Measurements from ENCODE around the gene TM6SF1. TPM values are rescaled to one million over a fixed set of nuclear protein-coding genes. Genes with fewer than 3 reads are reported as not detected.
A peak's percentile ranks its signal among the peaks of the same experiment; 100 is the strongest.

TM6SF1 gene
- total and polyA plus RNA-seq, 2 donors (not counting 1 experiment from before 2014, with no cell fraction given) = 3.6 to 3.9 TPM

DNA sequence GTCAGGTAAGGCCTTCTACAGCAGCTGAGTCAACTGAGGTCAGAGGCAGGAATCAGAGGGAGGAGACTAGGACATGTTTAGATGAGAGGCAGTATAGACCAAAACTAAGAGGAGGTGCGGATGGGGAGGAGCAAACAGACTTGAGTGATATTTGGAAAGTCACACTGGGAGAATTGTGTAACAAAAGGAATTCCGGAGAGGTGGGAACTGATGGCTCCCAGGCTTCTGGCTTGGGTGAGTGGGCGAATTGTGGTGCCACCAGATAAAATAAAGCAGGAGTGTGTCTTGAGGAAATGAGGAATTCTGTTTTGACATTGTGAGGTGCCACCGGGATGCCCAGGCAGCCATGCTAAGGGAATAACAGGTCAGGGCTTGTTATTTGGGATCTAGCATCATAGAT lies 3.3 kb upstream of the TM6SF1 start:
- H4K20me1 ChIP-seq (ENCODE audit: control insufficient read depth, extremely low read depth, insufficient read depth, low read length) = no peaks in the 10 kb centered on the region
- H3K4me2 ChIP-seq (ENCODE audit: extremely low read depth, insufficient read depth, low read length) = no peak overlapping the region
- DNase-seq (ENCODE audit: low read depth in 2 of 2) = no peak
- no peaks in the 10 kb centered on the region for H3K36me3 ChIP-seq (ENCODE audit: control insufficient read depth, insufficient read depth, low read length)
- no peaks in the 10 kb centered on the region for H3K9me3 ChIP-seq (ENCODE audit: control insufficient read depth, insufficient read depth, low read depth, low read length)
- TF ChIP-seq EZH2 (IDR thresholded peaks at IDR 0.05; ENCODE audit: low read length, missing control alignments) = no peak
- TF ChIP-seq, protein P1, sequence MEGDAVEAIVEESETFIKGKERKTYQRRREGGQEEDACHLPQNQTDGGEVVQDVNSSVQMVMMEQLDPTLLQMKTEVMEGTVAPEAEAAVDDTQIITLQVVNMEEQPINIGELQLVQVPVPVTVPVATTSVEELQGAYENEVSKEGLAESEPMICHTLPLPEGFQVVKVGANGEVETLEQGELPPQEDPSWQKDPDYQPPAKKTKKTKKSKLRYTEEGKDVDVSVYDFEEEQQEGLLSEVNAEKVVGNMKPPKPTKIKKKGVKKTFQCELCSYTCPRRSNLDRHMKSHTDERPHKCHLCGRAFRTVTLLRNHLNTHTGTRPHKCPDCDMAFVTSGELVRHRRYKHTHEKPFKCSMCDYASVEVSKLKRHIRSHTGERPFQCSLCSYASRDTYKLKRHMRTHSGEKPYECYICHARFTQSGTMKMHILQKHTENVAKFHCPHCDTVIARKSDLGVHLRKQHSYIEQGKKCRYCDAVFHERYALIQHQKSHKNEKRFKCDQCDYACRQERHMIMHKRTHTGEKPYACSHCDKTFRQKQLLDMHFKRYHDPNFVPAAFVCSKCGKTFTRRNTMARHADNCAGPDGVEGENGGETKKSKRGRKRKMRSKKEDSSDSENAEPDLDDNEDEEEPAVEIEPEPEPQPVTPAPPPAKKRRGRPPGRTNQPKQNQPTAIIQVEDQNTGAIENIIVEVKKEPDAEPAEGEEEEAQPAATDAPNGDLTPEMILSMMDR (conservative IDR thresholded peaks at IDR 0.05 in 1 of 2, IDR thresholded peaks at IDR 0.05 in 1 of 2; ENCODE audit: low read depth in 1 of 2, low read length in 2 of 2) = no peak
- no peaks in the 10 kb centered on the region for H3K79me2 ChIP-seq (ENCODE audit: control insufficient read depth, insufficient read depth, low read length)
- H3K4me1 ChIP-seq (ENCODE audit: control insufficient read depth, extremely low read depth, insufficient read depth, low read length) = no peaks in the 10 kb centered on the region
- peaks cover 16% of the 10 kb centered on the region for H3K27me3 ChIP-seq (ENCODE audit: control insufficient read depth, insufficient read depth, low read length)
- no peak overlapping the region for H3K9ac ChIP-seq (ENCODE audit: insufficient read depth, low read length)
- H2AFZ ChIP-seq (ENCODE audit: low read length) = no peak overlapping the region
- H3K27ac ChIP-seq (ENCODE audit: insufficient read depth, low read length) = no peak overlapping the region
- H3K4me3 ChIP-seq (replicated peaks in 1 of 4; ENCODE audit: control extremely low read depth in 1 of 4, insufficient read depth in 1 of 4, low read depth in 3 of 4, low read length in 4 of 4) = no peak overlapping the region

DNA sequence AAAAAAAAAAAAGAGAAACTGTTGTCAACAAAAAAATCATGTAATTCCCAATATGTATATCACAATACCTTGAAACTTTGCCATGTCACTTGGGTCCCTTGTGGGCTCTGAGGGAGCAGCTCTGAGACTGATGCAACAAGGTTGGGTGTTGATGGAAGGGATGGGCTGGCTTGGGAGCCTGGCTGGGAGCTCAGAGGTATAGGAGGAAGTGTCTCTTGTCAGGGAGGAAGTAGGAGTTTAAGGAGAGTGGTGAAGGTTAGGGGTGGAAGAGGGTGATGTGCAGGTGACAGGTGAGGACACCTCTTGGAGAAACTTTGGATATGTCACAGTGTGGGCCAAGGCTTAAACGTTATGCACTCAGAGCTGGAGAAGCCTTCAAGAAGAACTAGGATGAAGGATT lies 2.0 kb upstream of the TM6SF1 start:
- no peak overlapping the region for H3K4me2 ChIP-seq (ENCODE audit: extremely low read depth, insufficient read depth, low read length)
- no peak overlapping the region for H2AFZ ChIP-seq (ENCODE audit: low read length)
- H3K27ac ChIP-seq (ENCODE audit: insufficient read depth, low read length) = no peak overlapping the region
- no peaks in the 10 kb centered on the region for H3K4me1 ChIP-seq (ENCODE audit: control insufficient read depth, extremely low read depth, insufficient read depth, low read length)
- no peak overlapping the region for H3K4me3 ChIP-seq (replicated peaks in 1 of 4; ENCODE audit: control extremely low read depth in 1 of 4, insufficient read depth in 1 of 4, low read depth in 3 of 4, low read length in 4 of 4)
- TF ChIP-seq, protein P1 (conservative IDR thresholded peaks at IDR 0.05 in 1 of 2, IDR thresholded peaks at IDR 0.05 in 1 of 2; ENCODE audit: low read depth in 1 of 2, low read length in 2 of 2) = no peak
- TF ChIP-seq EZH2 (IDR thresholded peaks at IDR 0.05; ENCODE audit: low read length, missing control alignments) = no peak
- H3K27me3 ChIP-seq (ENCODE audit: control insufficient read depth, insufficient read depth, low read length) = peaks cover 5% of the 10 kb centered on the region
- H3K36me3 ChIP-seq (ENCODE audit: control insufficient read depth, insufficient read depth, low read length) = no peaks in the 10 kb centered on the region
- H3K9me3 ChIP-seq (ENCODE audit: control insufficient read depth, insufficient read depth, low read depth, low read length) = no peaks in the 10 kb centered on the region
- H3K9ac ChIP-seq (ENCODE audit: insufficient read depth, low read length) = no peak overlapping the region
- DNase-seq (ENCODE audit: low read depth in 2 of 2) = no peak
- no peaks in the 10 kb centered on the region for H3K79me2 ChIP-seq (ENCODE audit: control insufficient read depth, insufficient read depth, low read length)
- no peaks in the 10 kb centered on the region for H4K20me1 ChIP-seq (ENCODE audit: control insufficient read depth, extremely low read depth, insufficient read depth, low read length)

DNA sequence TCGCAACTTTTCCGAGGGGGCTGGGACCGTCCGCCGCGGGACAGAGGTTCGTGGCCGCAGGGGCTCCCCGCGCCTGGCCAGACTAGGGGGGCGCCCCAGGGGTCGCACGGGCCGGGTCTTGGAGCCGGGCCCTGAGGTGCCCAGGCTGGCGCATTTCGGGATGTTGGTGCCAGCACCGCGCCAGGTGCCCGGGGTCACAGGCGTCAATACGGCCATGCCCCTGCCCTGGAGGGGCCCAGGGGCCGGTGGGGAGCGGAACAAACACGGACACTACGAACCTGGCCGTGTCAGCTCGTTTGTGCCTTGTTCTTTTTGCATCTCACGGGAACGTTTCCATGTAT lies 366 bp downstream of the TM6SF1 start:
- TF ChIP-seq EZH2 (IDR thresholded peaks at IDR 0.05; ENCODE audit: low read length, missing control alignments) = no peak
- TF ChIP-seq, protein P1 (conservative IDR thresholded peaks at IDR 0.05 in 1 of 2, IDR thresholded peaks at IDR 0.05 in 1 of 2; ENCODE audit: low read depth in 1 of 2, low read length in 2 of 2) = no peak
- Histone ChIP-seq H3K27me3 (ENCODE audit: control insufficient read depth, insufficient read depth, low read length) (no peaks in the 10 kb centered on the region), H3K27ac (ENCODE audit: insufficient read depth, low read length) (no peak overlapping the region), H3K9me3 (ENCODE audit: control insufficient read depth, insufficient read depth, low read depth, low read length) (no peaks in the 10 kb centered on the region), H2AFZ (ENCODE audit: low read length) (peak overlapping the region; percentile 10), H4K20me1 (ENCODE audit: control insufficient read depth, extremely low read depth, insufficient read depth, low read length) (no peaks in the 10 kb centered on the region), H3K36me3 (ENCODE audit: control insufficient read depth, insufficient read depth, low read length) (no peaks in the 10 kb centered on the region), H3K4me1 (ENCODE audit: control insufficient read depth, extremely low read depth, insufficient read depth, low read length) (peaks cover 8% of the 10 kb centered on the region), H3K4me2 (ENCODE audit: extremely low read depth, insufficient read depth, low read length) (peak overlapping the region; percentile 82), H3K9ac (ENCODE audit: insufficient read depth, low read length) (no peak overlapping the region), H3K79me2 (ENCODE audit: control insufficient read depth, insufficient read depth, low read length) (no peaks in the 10 kb centered on the region), H3K4me3 (replicated peaks in 1 of 4; ENCODE audit: control extremely low read depth in 1 of 4, insufficient read depth in 1 of 4, low read depth in 3 of 4, low read length in 4 of 4) (peak overlapping the region; percentile 52 to 69 (median 58))
- no peak for DNase-seq (ENCODE audit: low read depth in 2 of 2)

All from fibroblast of lung (primary cell).